ENCODE results near the gene CASP6.

Gene CASP6

DNA sequence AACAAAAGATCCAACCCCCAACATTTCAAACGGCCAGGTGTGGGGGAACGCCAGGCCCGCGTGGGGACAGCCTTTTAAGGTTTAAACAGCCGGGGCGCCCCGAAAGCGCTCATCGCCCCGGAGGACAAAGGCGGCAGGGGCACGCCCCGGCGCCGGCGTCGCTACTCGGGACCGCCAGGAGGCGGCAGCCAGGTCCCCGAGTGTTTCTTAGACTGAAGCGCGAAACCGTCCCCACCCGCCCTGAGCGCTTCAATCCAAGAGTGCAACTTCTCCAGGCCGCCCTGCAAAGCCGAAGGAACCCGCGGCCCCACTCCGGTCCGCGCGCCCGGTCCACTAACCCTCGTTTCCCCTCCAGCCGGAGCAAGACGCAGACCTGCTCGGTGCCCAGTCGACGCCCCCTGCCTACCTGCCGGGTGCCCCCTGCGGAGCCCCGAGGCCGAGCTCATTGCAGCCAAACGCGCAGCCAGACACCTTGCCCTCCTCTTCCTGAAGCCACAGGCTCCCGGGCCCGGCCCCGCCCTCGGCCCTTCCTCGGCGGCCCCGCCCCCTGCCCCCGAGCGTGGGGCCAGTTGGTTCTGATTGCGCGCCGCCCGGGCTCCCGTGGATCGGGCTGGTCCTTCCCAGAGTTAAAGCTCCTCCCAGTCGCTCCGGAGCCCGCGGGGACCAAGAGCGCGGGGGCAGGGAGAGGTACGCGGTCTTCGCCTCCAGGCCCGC, at the start of gene CASP6:
Gene CASP6, minus strand, starts transcription at position 496 of the 714 bp plus-strand sequence. Its CDS starts 50 bp downstream, at position 446.
- peak; percentile 84 for DNase-seq

GRCh38 chr4:109752525-109752924, 49.3 kb upstream of the CASP6 start:
- no peak for DNase-seq

GRCh38 chr4:109751852-109752251, 48.6 kb upstream of the CASP6 start:
- no peak for DNase-seq

GRCh38 chr4:109750652-109751244, 47.5 kb upstream of the CASP6 start:
- DNase-seq = no peak

DNA sequence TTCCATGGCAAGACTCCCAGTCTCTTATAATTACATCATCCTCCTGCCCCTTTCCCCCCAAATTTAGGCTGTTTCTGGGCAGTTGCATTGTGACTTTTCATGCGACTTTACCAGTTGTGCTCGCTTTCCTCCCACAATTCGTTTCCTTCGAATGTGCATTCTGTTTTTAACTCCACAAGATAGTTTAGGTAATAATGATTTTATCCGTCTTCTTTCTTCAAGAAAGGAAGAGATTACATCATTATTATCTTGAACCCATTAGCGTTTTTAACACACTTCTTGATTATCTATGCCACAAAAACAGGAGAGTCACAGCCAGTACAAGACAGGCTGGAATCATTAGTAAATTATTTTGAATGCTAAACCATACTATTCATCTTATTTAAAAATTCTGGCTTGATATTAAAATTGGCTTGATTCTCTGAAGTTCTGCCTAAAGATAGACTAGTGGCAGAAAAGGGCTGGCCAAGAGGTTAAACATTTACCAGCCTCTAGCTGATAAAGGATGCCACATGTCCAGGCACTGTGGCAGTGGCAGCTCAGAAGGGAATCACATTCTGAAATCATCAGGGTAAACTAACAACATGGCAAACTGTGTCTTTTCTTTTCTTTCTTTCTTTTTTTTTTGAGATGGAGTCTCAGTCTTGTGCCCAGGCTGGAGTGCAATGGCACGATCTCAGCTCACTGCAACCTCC, 46.3 kb upstream of the CASP6 start:
- DNase-seq = no peak

DNA sequence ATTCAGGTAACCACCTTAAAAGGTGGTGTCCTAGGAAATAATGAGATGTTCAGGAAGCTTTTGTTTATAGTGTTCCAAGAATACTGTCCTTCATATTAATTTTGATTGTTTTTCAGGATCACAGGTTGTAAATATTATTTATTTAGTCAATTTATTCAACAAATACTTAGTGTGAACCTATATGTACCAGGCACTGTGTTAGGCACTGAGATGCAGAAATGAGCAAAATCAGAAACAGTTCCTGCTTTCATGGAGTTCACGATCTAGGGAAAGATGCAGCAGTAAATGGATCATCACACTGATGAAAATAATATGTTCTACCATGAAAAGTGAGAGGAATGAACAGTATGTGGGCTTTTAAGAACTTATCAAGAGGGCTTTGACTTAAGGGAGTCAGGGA, 44.9 kb upstream of the CASP6 start:
- no peak for DNase-seq

DNA sequence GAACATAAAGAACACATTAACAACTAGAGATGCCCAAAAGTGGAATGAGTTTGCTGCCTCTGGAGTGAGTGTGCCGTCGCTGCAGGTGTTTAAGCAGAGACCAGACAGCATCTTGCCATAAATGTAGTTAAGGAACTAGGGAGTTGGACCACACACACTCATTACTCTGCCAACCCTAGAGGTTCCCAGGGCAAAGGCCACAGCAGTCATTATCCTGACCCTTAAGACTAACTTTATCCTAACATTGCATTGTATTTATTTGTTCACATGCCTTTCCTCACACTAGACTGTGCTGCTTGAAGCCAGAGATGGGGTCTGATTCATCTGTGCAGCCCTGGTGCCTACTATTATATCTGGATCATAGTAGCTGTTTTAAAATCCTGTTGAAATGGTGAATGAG, 43.5 kb upstream of the CASP6 start:
- no peak for DNase-seq

DNA sequence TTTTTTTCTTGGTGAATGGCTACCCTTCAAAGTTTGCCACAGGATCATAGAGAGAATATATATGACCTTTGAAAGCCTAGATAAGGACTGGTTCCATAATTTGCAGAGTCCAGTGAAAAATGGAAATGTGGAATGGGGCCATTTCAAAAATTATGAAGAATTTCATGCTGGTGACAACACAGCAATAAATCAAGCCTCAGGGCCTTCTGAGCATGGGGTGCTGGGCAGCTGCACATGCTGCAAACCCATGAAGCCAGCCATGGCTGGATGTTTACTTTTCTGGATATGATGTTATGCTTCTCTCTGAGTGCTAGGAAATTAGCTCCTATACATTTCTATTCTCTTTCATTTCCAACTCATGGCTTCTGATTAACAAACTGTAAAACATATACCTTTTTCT, 42.6 kb upstream of the CASP6 start:
- DNase-seq = no peak

DNA sequence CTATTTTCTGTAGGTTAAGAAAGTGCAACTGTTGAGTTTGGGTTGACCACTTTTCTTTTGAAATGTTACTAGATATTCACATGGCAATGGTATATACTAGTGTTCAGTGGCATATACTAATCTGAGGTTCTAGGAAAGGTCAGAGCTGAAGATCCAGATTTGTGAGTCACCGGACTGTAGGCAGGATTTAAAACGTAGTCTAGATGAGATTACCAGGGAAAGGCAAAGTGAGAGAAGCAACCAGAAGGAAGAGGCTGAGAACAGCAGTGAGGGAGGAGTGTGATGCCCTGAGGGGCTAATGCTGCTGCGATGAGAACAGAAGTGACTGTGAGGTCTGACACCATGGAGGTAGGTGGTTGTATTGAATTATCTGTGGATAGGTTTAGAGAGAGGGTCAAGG, 36.3 kb upstream of the CASP6 start:
- no peak for DNase-seq

DNA sequence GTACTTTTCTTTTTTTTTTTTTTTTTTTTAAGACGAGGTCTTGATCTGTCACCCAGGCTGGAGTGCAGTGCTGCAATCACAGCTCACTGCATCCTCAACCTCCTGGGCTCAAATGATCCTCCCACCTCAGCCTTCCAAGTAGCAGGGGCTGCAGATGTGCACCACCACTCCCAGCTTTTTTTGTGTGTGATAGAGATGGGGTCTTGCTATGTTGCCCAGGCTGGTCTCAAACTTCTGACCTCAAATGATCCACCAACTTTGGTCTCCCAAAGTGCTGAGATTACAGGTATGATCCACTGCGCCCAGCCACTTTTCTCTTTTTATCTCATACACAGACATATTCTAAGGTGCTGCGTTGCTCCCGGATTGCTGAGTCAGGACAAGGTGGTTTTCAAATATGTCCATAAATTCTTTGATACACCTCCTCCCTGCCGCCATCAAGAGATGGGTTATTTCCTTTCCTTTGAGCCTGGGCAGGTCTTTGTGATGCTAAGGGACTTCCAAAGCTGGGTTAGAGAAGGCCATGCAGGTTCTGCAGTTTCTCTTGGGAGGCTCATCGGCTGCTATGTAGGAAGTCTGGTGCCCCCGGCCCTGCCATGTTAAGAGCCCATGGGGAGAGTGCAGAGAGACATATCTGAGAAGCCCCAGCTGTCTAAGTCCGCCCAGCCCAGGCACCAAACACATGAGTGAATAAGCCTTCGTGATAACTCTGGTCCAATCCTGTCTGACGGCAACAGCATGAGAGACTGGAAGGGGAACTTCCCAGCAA, 35.0 kb upstream of the CASP6 start:
- DNase-seq = no peak

DNA sequence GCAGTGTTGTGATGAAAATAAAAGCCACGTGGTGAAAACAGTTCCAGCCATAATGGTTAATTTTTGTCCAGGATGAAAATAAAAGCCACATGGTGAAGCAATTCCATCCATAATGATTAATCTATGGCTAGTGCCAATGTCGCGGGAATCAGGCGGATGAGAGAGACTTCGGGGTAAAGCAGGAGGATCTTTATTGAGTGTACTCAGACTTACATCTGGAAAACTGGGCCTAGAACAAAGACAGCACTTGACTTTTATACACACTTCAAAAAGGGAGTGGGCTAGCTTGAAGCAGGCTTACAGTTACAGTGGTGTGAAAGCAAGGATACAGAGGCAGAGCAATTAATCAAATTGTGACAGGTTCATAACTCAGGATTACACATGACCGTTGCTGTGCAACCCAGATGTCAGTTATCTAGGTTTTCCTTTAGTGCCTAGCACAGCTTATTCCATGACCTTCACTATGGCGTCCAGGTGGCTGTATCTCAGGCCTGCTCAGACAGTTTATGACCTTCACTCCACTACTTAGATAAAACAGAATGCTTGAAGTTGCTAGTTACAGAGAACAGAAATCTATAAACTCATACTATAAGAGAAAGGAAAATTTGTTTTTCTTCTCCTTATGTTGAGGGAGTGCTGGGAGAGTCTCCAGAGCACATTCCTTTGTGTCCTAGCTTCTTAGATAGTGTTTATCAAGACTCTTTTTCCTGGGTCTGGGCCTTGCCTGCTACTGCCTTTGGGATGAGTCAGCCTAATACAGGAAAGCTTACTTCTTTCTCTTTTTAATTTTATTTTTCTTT, 32.5 kb upstream of the CASP6 start:
- DNase-seq = no peak

DNA sequence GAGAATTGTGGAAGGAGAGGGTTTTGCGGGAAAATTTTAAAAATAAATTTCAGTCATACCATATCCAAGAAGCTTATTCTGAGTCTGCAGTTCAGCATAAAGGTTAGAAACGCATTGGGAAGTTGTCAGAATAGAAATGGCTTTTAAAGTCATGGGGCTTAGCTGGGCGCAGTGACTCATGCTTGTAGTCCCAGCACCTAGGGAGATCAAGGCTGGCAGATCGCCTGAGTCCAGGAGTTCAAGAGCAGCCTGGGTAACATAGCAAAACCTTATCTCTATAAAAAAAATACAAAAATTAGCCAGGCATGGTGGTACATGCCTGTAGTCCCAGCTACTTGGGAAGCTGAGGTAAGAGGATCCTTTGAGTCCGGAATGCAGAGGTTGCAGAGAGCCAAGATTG, 30.5 kb upstream of the CASP6 start:
- DNase-seq = no peak

DNA sequence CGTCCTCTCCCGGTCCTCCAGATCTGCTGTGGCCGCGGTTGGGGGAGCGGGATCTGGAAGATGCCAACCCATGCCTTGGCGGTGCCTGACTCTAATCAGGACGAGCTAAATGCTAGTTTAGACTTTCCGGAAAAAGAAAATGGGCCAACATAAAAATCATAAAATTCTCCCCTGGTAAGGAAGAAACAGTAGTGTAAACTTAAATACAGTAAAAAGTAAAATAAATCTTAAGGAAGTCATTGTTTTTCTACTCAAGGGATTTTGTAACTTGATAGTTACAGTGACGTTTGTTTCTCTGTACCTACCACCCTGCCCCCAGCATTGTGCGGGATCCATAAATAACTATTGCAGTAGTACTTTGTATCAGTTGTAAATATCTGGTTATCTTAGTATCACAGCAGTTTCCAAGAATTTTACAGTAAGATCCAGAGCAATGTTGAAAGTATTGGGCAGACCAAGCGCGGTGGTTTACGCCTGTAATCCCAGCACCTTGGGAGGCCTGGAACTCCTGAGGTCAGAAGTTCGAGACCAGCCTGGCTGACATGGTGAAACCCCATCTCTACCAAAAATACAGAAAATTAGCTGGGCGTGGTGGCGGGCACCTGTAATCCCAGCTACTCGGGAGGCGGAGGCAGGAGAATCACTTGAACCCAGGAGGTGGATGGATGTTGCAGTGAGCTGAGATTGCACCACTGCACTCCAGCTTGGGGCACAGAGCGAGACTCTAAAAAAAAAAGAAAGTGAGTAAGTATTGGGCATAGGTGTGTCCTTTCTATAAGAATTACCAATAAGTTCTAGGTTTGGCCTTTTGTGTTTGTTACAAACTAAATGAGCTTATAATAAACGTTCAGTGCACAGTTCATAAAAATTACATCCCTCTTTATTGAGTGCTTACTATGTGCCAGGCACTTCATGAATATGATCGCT, 27.6 kb upstream of the CASP6 start:
- no peak for DNase-seq

GRCh38 chr4:109729718-109730618, 26.7 kb upstream of the CASP6 start, which contains the start of gene PLA2G12A:
Gene PLA2G12A, minus strand, starts transcription at chr4:109730070. Its CDS starts 261 bp downstream, at chr4:109729809.
- DNase-seq = peak; percentile 79

DNA sequence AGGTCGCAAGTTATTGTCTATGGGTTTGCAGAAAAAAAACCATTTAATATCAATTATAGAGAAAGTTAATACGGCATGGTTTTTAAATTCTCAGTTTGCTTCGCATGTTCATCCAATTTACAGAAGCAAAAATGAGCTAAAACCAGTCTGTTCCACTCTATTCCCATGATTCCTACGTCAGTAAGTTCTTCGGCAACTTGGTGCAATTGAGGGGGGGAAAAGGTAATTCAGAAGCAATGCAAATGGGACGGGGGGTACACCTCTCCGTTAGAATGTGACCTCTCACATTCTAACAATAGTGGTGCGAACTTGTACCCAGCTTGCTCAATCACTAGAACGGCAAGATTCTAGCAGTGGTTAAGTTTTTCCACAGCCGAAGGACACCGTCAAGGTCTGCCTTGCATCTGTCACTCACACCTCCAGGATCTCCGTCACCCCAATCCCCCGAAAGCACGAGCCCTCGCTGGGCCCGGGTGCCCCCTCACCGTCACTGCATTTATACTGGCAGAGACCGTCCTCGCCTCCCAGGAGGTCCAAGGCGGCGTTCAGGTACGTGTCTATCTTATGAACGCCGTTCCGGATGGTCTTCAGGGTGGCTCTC, 26.0 kb upstream of the CASP6 start:
- peak; percentile 44 for DNase-seq

DNA sequence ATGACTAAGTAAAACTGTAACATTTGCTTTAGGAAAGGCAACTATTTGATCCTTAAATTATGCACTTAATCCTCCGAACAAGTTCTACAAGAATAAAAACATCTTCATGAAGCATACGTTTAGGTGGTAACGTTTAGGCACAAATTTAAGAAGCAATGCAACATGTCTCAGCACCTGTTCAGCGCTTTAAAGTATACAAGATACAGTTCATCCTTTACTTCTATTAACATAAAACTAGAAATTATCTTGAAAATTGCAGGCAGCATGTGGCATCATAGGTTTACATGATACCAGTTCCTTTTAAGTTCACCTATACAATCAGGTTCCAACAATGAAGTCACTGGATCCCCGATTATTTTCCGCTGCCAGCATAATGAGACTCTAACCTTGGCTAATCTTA, 25.1 kb upstream of the CASP6 start:
- DNase-seq = no peak

- no peak for DNase-seq
Observed at GRCh38 chr4:109723110-109723509, 19.9 kb upstream of the CASP6 start.

DNA sequence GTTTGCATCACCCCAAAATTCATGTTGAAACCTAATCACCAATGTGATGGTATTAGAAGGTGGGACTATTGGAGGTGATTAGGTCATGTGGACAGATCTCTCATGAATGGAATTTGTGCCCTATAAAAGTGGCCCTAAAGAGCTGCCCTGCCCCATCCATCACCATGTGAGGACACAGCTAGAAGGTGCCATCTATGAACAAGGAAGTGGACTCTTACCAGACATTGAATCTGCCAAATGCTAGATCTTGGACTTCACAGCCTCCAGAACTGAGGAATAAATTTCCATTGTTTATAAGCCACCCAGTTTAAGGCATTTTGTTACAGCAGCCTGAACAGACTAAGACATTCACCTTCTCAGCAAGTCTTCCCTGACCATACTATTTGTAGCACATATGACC, 19.1 kb upstream of the CASP6 start:
- no peak for DNase-seq

DNA sequence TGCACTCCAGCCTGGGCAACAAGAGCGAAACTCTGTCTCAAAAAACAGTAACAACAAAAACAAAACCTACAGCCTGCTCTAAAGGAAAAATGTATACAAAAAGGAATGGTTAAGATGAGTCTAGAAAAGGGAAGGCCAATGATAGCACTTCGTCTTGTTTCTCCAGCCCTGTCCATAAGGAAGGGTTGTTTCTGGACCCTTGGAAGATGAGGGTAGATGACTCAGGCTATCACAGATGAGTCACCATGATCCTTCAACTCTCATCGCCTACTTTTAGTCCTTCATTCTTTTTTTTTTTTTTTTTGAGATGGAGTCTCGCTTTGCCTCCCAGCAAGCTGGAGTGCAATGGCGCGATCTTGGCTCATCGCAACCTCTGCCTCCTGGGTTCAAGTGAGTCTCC, 17.8 kb upstream of the CASP6 start:
- no peak for DNase-seq

GRCh38 chr4:109719604-109720003, 16.4 kb upstream of the CASP6 start:
- no peak for DNase-seq

All from right hindlimb (tissue), 1 donor.